Neural crest cell (in vitro differentiated cells): Measurements from ENCODE around the gene TRPM4. TPM values are rescaled to one million over a fixed set of nuclear protein-coding genes. Genes with fewer than 3 reads are reported as not detected.

Experiments
- DNase-seq: peaks from one replicate; pipeline ENCODE4 v3.0.0; 2021; ENCODE audit warnings: low read depth, mixed read lengths, low spot score
- H3K27ac Mint-ChIP-seq: one replicate; pipeline ENCODE4 v1.8.0; 2021; ENCODE audit warnings: mild to moderate bottlenecking, mixed read lengths; ENCODE audit not compliant: unreplicated experiment
- H3K27me3 Mint-ChIP-seq: 2 replicates; pipeline ENCODE4 v1.8.0; 2021; ENCODE audit warnings: low read depth, mild to moderate bottlenecking, mixed read lengths
- H3K36me3 Mint-ChIP-seq: 2 replicates; pipeline ENCODE4 v1.8.0; 2021; ENCODE audit warnings: low read depth, mild to moderate bottlenecking, mixed read lengths
- H3K4me1 Mint-ChIP-seq: 2 replicates; pipeline ENCODE4 v1.8.0; 2021; ENCODE audit warnings: mixed read lengths
- H3K4me3 Mint-ChIP-seq: one replicate; pipeline ENCODE4 v1.8.0; 2021; ENCODE audit warnings: mild to moderate bottlenecking, mixed read lengths
- H3K9me3 Mint-ChIP-seq: 2 replicates; pipeline ENCODE4 v1.8.0; 2021; ENCODE audit warnings: mixed read lengths
- CTCF ChIP-seq: fragments of 200-600 bp; sonication (generic); conservative IDR thresholded peaks from 2 replicates; pipeline ENCODE4 v1.5.0; 2021; ENCODE audit warnings: antibody characterized with exemption, mild to moderate bottlenecking
- total RNA-seq: library from RNA; stranded (reverse); gene quantifications from 2 replicates; pipeline ENCODE4 v1.2.1, GENCODE V29; 2021

Gene TRPM4
- total RNA-seq, 1 donor from 2014 or later = 8.1 TPM

GRCh38 chr19:49155820-49156346, 1.7 kb upstream of the TRPM4 start:
- Mint-ChIP-seq H3K27ac (no peak overlapping the region), H3K36me3 (no peaks in the 10 kb centered on the region)

GRCh38 chr19:49160450-49161189, 3.0 kb downstream of the TRPM4 start:
- H3K27ac Mint-ChIP-seq = no peak overlapping the region
- no peaks in the 10 kb centered on the region for H3K9me3 Mint-ChIP-seq
- H3K27me3 Mint-ChIP-seq = peaks cover 16% of the 10 kb centered on the region
- DNase-seq = no peak
- peaks cover 17% of the 10 kb centered on the region for H3K4me1 Mint-ChIP-seq
- no peaks in the 10 kb centered on the region for H3K36me3 Mint-ChIP-seq
- H3K4me3 Mint-ChIP-seq = no peak overlapping the region
- no peak for TF ChIP-seq CTCF

More at GRCh38 chr19:49155820-49156346, 1.7 kb upstream of the TRPM4 start:
- Mint-ChIP-seq H3K27me3 (peaks cover 29% of the 10 kb centered on the region), H3K9me3 (peaks cover 9% of the 10 kb centered on the region), H3K4me1 (peaks cover 25% of the 10 kb centered on the region), H3K4me3 (peak overlapping the region; percentile 75)
- no peak for TF ChIP-seq CTCF
- DNase-seq = no peak

GRCh38 chr19:49161987-49162386, 4.4 kb downstream of the TRPM4 start:
- TF ChIP-seq CTCF = no peak
- H3K27ac Mint-ChIP-seq = no peak overlapping the region

GRCh38 chr19:49165111-49165750, 7.6 kb downstream of the TRPM4 start:
- H3K36me3 Mint-ChIP-seq = no peaks in the 10 kb centered on the region
- H3K27me3 Mint-ChIP-seq = peaks cover 3% of the 10 kb centered on the region
- DNase-seq = no peak
- no peaks in the 10 kb centered on the region for H3K4me1 Mint-ChIP-seq
- H3K4me3 Mint-ChIP-seq = no peak overlapping the region
- no peaks in the 10 kb centered on the region for H3K9me3 Mint-ChIP-seq
- no peak for TF ChIP-seq CTCF
- H3K27ac Mint-ChIP-seq = no peak overlapping the region

More at GRCh38 chr19:49161987-49162386, 4.4 kb downstream of the TRPM4 start:
- peaks cover 11% of the 10 kb centered on the region for H3K4me1 Mint-ChIP-seq
- H3K4me3 Mint-ChIP-seq = no peak overlapping the region
- DNase-seq = no peak
- H3K9me3 Mint-ChIP-seq = no peaks in the 10 kb centered on the region
- no peaks in the 10 kb centered on the region for H3K36me3 Mint-ChIP-seq
- H3K27me3 Mint-ChIP-seq = peaks cover 14% of the 10 kb centered on the region

GRCh38 chr19:49165865-49166301, 8.3 kb downstream of the TRPM4 start:
- Mint-ChIP-seq H3K27ac (no peak overlapping the region), H3K4me1 (no peaks in the 10 kb centered on the region), H3K36me3 (peaks cover 3% of the 10 kb centered on the region), H3K9me3 (no peaks in the 10 kb centered on the region), H3K4me3 (no peak overlapping the region), H3K27me3 (peaks cover 3% of the 10 kb centered on the region)
- no peak for DNase-seq
- no peak for TF ChIP-seq CTCF
